PC-9 (cell line): ENCODE results near the gene ACP2. TPM values are rescaled to one million over a fixed set of nuclear protein-coding genes. Genes with fewer than 3 reads are reported as not detected.

Experiments
- BruUV-seq: library from RNA; stranded (reverse); fragments of 400-500 nt; replicated peaks from 2 replicates; lab custom pipeline; 2021; lab: Mats Ljungman, UMichigan
- CTCF ChIA-PET: fragments of 300-600 bp; sonication (Branson Sonifier 250); formaldehyde crosslinking; loops from one replicate; lab custom pipeline; 2022; ENCODE audit warnings: antibody characterized with exemption; lab: Charles Lee
- POLR2A ChIA-PET: fragments of 300-600 bp; sonication (Branson Sonifier 250); formaldehyde crosslinking; loops from one replicate; lab custom pipeline; 2022; ENCODE audit warnings: antibody characterized with exemption; ENCODE audit not compliant: unreplicated experiment; lab: Charles Lee
- DNase-seq, 2 experiments: peaks; one replicate each; pipeline versions ENCODE4 v3.0.0 to v3.0.0-alpha.2; 2015 to 2022; ENCODE audit warnings: mixed read lengths in 1 of 2
- H2AFZ ChIP-seq: fragments of 200-600 bp; sonication (generic); 2 replicates; pipeline ENCODE4 v1.8.1; 2017; ENCODE audit warnings: antibody characterized with exemption
- H3F3A ChIP-seq: fragments of 200-600 bp; sonication (generic); 2 replicates; pipeline ENCODE4 v1.8.1; 2017; ENCODE audit warnings: antibody characterized with exemption, mild to moderate bottlenecking, low read depth; ENCODE audit not compliant: insufficient read depth
- H3K27ac ChIP-seq: fragments of 200-600 bp; sonication (generic); 2 replicates; pipeline ENCODE4 v1.6.1; 2016; ENCODE audit warnings: mixed run types
- H3K27me3 ChIP-seq: fragments of 200-600 bp; sonication (generic); 2 replicates; pipeline ENCODE4 v1.6.1; 2016; ENCODE audit warnings: low read depth, mixed run types; ENCODE audit not compliant: insufficient read depth
- H3K36me3 ChIP-seq: fragments of 200-600 bp; sonication (generic); 2 replicates; pipeline ENCODE4 v1.6.1; 2016; ENCODE audit warnings: low read depth, mixed run types
- H3K4me1 ChIP-seq: fragments of 200-600 bp; sonication (generic); replicated peaks from 2 replicates; pipeline ENCODE4 v1.6.1; 2016; ENCODE audit warnings: mixed run types; ENCODE audit not compliant: insufficient read depth
- H3K4me2 ChIP-seq: fragments of 200-600 bp; sonication (generic); 2 replicates; pipeline ENCODE4 v1.6.1; 2017; ENCODE audit warnings: mixed run types
- H3K4me3 ChIP-seq: fragments of 200-600 bp; sonication (generic); 2 replicates; pipeline ENCODE4 v1.6.1; 2016; ENCODE audit warnings: mixed run types
- H3K79me2 ChIP-seq: fragments of 200-600 bp; sonication (generic); 2 replicates; pipeline ENCODE4 v1.6.1; 2017; ENCODE audit warnings: low read depth, mixed run types
- H3K9me2 ChIP-seq: fragments of 200-600 bp; sonication (generic); 2 replicates; pipeline ENCODE4 v1.8.1; 2017; ENCODE audit warnings: mild to moderate bottlenecking; ENCODE audit not compliant: insufficient read depth
- H3K9me3 ChIP-seq: fragments of 200-600 bp; sonication (generic); 2 replicates; pipeline ENCODE4 v1.8.1; 2016; ENCODE audit warnings: low read depth; ENCODE audit not compliant: insufficient read depth
- H4K20me1 ChIP-seq: fragments of 200-600 bp; sonication (generic); 2 replicates; pipeline ENCODE4 v1.8.1; 2017; ENCODE audit not compliant: insufficient read depth
- EZH2 ChIP-seq: fragments of 200-600 bp; sonication (generic); IDR thresholded peaks from 2 replicates; pipeline ENCODE4 v1.8.0; 2017; ENCODE audit warnings: antibody characterized with exemption, low read depth
- intact Hi-C: fragments of 100-400 bp; cut with micrococcal nuclease; formaldehyde crosslinking; loops from one replicate; pipeline ENCODE4 v1.10.0; 2022; ENCODE audit not compliant: unreplicated experiment
- total RNA-seq: library from RNA; stranded (reverse); gene quantifications from 2 replicates; pipeline ENCODE4 v1.2.3, GENCODE V29; 2021
- TF ChIP-seq, protein P1 (sequence below): fragments of 200-600 bp; sonication (generic); conservative IDR thresholded peaks from 2 replicates; pipeline ENCODE4 v1.6.1; 2017; ENCODE audit warnings: mixed run types, antibody characterized with exemption, mild to moderate bottlenecking, moderate library complexity

ACP2 gene
- total RNA-seq, 1 experiment from 2014 or later = 24.1 TPM

DNA sequence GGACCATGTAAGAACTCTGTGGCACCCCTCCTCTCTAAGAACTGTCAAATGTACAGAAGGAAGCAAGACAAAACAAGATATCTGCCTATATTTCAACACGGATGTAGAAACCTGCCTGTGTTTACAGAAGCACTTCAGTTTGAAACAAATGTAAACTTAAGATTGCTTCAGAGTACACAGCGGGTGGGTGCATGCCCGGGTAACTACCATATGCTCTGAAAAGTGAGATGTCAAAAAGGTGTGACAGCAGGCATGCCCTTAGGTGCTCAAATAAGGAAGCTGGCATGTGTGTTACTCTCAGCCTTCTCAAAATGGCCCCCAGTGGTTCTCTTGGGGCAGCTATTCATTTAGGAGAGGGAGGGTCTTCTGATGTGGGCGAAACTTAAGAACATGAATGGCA lies 5.2 kb downstream of the ACP2 start:
- no peaks in the 10 kb centered on the region for H3K9me3 ChIP-seq
- intact Hi-C loops = no loop called here
- 0 out of 2 replicates have a peak, but pooled peaks cover 4% of the 10 kb centered on the region for H4K20me1 ChIP-seq
- no peak overlapping the region for H3K4me3 ChIP-seq
- H3K4me1 ChIP-seq = peaks cover 39% of the 10 kb centered on the region
- CTCF ChIA-PET = interaction anchor here (0.7 kb wide), 1 partner anchor 17 kb away, joined by 3 read pairs; no protein-coding TSS in a partner anchor
- peaks cover 8% of the 10 kb centered on the region for H3K36me3 ChIP-seq
- H3K27ac ChIP-seq = no peak overlapping the region
- H2AFZ ChIP-seq = no peak overlapping the region
- no peaks in the 10 kb centered on the region for H3K9me2 ChIP-seq
- DNase-seq = peak in 1 of 2 experiments; percentile 83
- no peak for TF ChIP-seq EZH2
- TF ChIP-seq, protein P1, sequence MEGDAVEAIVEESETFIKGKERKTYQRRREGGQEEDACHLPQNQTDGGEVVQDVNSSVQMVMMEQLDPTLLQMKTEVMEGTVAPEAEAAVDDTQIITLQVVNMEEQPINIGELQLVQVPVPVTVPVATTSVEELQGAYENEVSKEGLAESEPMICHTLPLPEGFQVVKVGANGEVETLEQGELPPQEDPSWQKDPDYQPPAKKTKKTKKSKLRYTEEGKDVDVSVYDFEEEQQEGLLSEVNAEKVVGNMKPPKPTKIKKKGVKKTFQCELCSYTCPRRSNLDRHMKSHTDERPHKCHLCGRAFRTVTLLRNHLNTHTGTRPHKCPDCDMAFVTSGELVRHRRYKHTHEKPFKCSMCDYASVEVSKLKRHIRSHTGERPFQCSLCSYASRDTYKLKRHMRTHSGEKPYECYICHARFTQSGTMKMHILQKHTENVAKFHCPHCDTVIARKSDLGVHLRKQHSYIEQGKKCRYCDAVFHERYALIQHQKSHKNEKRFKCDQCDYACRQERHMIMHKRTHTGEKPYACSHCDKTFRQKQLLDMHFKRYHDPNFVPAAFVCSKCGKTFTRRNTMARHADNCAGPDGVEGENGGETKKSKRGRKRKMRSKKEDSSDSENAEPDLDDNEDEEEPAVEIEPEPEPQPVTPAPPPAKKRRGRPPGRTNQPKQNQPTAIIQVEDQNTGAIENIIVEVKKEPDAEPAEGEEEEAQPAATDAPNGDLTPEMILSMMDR = no peak
- no peak overlapping the region for H3K4me2 ChIP-seq
- H3F3A ChIP-seq = peaks cover 35% of the 10 kb centered on the region
- BruUV-seq = no TSS peak
- POLR2A ChIA-PET = no interaction called here
- peaks cover 11% of the 10 kb centered on the region; the same call in 1 of the 2 replicates for H3K79me2 ChIP-seq
- no peaks in the 10 kb centered on the region for H3K27me3 ChIP-seq

- ChIA-PET CTCF (interaction anchor here (0.7 to 1.6 kb wide), 2 partner anchors 16 to 17 kb away, joined by 3 to 8 read pairs; no protein-coding TSS in a partner anchor), POLR2A (interaction anchor here (0.6 kb wide), 1 partner anchor 65 kb away, joined by 5 read pairs; no protein-coding TSS in a partner anchor)
- no peak for TF ChIP-seq EZH2
- TF ChIP-seq, protein P1 = no peak
- Histone ChIP-seq H3K9me2 (no peaks in the 10 kb centered on the region), H3K9me3 (no peaks in the 10 kb centered on the region), H3K4me1 (peaks cover 34% of the 10 kb centered on the region), H3K4me3 (no peak overlapping the region), H3K27ac (peak overlapping the region; percentile 39), H4K20me1 (0 out of 2 replicates have a peak, but pooled peaks cover 4% of the 10 kb centered on the region), H3K79me2 (peaks cover 4% of the 10 kb centered on the region; the same call in 1 of the 2 replicates), H2AFZ (no peak overlapping the region), H3K36me3 (peaks cover 8% of the 10 kb centered on the region), H3F3A (peaks cover 36% of the 10 kb centered on the region), H3K4me2 (0 out of 2 replicates have a peak overlapping the region, but pooled peaks have one; percentile 12), H3K27me3 (no peaks in the 10 kb centered on the region)
- BruUV-seq = no TSS peak
- intact Hi-C loops = no loop called here
- DNase-seq = no peak
Observed at GRCh38 chr11:47242596-47243192, 5.9 kb downstream of the ACP2 start.

- H3K9me3 ChIP-seq = no peaks in the 10 kb centered on the region
- CTCF ChIA-PET = interaction anchor here (1.6 kb wide), 1 partner anchor 17 kb away, joined by 8 read pairs; no protein-coding TSS in a partner anchor
- no peaks in the 10 kb centered on the region for H3K27me3 ChIP-seq
- BruUV-seq = no TSS peak
- H3F3A ChIP-seq = peaks cover 44% of the 10 kb centered on the region
- H3K4me1 ChIP-seq = peaks cover 29% of the 10 kb centered on the region
- H3K4me2 ChIP-seq = 0 out of 2 replicates have a peak overlapping the region, but pooled peaks have one; percentile 12
- 0 out of 2 replicates have a peak, but pooled peaks cover 4% of the 10 kb centered on the region for H4K20me1 ChIP-seq
- POLR2A ChIA-PET = interaction anchor here (0.6 to 0.7 kb wide), 3 partner anchors 27 to 396 kb away, joined by 4 to 7 read pairs (median 5); partner anchors contain the start of genes CKAP5 and DDB2
- intact Hi-C loops = no loop called here
- H3K36me3 ChIP-seq = peaks cover 8% of the 10 kb centered on the region
- peak in 1 of 2 experiments; percentile 83 for DNase-seq
- TF ChIP-seq EZH2 = no peak
- TF ChIP-seq, protein P1 = no peak
- H3K27ac ChIP-seq = peak overlapping the region; percentile 39
- H3K79me2 ChIP-seq = no peaks in the 10 kb centered on the region
- H2AFZ ChIP-seq = no peak overlapping the region
- no peak overlapping the region for H3K4me3 ChIP-seq
- no peaks in the 10 kb centered on the region for H3K9me2 ChIP-seq
Observed at GRCh38 chr11:47241841-47242301, 6.7 kb downstream of the ACP2 start.
